Renal pelvis (tissue), 4 donors: ENCODE data around the gene ARFIP1. TPM values are rescaled to one million over a fixed set of nuclear protein-coding genes. Genes with fewer than 3 reads are reported as not detected.
A peak's percentile ranks its signal among the peaks of the same experiment; 100 is the strongest.

ENCODE experiments used
- DNase-seq: peaks from one replicate; pipeline ENCODE4 v3.0.0-alpha.2; 2013
- polyA plus RNA-seq, 3 donors: library from polyadenylated mRNA; unstranded; fragments of 120-200 nt; gene quantifications; one replicate each; pipeline ENCODE4 v1.2.1, GENCODE V29; 2013; ENCODE audit not compliant: insufficient read length in 3 of 3

The ARFIP1 gene
- polyA plus RNA-seq, 3 donors: 35.7 to 36.8 (median 35.8) TPM

- peak; percentile 29 for DNase-seq
These were observed 156.9 kb downstream of the ARFIP1 start for GRCh38 chr4:152936446-152937335.

- peak; percentile 28 for DNase-seq
These were observed 157.8 kb downstream of the ARFIP1 start for GRCh38 chr4:152937336-152938236.

- DNase-seq: no peak
These were observed 158.6 kb downstream of the ARFIP1 start for GRCh38 chr4:152938237-152938947.

- DNase-seq: no peak
These were observed 159.9 kb downstream of the ARFIP1 start for GRCh38 chr4:152939621-152940020.

- no peak for DNase-seq
These were observed 160.7 kb downstream of the ARFIP1 start for GRCh38 chr4:152940461-152940860.

DNA sequence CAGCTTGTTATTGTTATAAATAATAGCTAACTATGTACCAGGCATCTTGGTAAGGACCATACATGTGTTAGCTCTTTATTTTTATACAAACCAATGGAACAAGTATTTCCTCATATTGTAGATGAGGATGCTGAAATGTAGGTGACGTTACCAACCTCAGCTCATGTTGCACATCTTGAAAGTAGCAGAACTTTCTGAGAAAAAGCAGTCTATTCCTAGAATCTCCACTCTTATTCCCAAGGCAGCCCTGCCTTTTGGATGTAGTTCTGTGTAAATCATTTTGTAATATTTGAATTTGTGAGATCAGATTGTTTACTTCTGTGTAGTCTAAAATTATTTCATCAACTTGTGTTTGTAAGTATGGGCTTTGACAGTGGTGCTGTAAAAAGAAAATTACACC, 161.7 kb downstream of the ARFIP1 start:
- DNase-seq: no peak

DNA sequence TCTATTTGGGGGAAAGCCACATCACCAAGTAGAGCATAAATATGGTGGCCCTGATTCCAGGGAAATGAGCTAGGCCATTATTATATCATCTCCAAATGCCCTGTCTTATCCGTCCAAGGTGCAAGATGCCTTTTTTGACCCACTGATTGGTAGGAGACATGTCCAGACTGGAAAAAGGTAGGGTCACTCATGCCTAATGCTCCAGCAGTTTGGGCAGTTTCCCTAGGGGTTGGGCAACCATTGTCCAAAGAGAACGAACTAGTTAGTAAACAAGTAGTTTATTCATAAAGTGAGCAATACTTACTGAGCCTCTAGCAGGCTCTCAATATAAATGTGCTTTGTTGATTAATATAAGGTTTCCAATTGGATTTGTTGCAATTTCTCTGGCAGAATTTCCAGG, 162.6 kb downstream of the ARFIP1 start:
- DNase-seq: no peak

DNA sequence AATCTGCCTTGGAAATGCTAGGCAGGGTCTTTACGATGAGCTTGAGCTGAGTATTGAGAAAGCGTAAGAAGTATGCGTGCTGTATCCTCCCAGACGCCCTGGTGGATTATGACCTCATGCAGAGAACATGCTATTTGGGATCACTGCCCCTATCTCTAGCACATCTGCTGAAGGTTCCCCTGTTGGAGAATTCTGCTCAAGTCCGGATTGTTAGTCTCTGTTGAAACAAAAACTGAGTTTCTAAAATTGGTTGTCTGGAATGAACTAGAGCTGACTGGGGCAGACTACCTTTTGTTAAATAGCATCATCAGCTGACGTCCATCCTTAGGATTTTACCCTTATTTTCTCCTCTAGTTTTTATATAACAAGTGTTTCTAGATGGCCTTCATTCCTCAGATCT, 163.9 kb downstream of the ARFIP1 start:
- DNase-seq: no peak

- DNase-seq: no peak
These were observed 165.0 kb downstream of the ARFIP1 start for GRCh38 chr4:152944666-152945320.

DNA sequence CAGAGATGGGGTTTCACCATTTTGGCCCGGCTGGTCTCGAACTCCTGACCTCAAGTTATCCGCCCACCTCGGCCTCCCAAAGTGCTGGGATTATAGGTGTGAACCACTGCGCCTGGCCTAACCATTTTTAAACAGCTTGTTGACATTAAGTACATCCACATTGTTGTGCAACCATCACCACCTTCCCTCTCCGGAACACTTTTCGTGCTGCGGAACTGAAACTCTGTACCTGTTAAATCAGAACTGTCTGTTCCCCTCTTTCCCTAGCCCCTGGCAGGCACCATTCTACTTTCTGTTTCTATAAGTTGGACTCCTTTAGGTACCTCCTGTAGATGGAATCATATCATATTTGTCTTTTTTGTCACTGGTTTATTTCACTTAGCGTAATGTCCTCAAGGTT, 165.9 kb downstream of the ARFIP1 start:
- no peak for DNase-seq

- no peak for DNase-seq
These were observed 166.7 kb downstream of the ARFIP1 start for GRCh38 chr4:152946446-152946845.

- DNase-seq: no peak
These were observed 167.6 kb downstream of the ARFIP1 start for GRCh38 chr4:152947311-152947710.

GRCh38 chr4:152949930-152950329, 170.2 kb downstream of the ARFIP1 start:
- no peak for DNase-seq

DNA sequence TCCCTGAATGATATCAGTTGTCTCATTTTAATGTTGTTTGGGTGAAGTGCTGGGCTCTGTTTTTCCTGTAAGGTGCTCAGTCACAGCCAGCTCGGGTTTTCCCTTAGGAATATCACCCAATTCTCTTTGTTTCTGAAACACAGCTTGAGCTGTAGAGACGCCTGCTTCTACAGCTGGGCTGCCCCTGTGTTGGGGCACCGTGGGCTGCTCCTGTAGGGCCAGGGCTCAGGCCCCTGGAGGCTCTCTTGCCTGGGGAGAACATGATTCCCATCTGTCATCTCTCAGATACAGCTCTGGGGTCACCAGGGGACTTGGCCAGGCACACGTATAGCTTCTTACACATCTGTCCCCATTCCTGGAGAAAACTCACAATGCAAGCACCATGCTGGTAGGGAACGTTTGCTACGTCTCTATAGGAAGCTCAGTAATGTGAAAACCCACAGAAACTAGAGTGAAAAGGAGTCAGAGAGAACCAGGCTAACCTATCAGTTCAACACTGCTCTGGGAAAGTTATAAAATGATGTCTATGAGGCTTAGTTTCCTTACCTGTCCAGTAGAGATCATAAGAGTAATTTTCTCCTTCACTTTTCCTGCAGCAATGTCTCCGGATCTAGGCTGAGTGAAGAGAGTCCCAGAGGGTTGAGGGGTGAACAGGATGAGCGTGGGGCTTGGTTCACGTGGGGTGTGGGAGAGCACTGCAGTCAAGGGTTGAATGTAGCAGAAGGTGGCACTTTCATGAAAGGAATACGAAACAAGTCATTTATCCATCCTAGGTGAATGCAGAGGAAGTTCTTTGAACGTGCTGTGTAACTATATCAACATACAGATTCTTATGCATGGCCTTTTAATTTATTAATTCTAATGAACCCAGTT, 170.9 kb downstream of the ARFIP1 start:
- no peak for DNase-seq

GRCh38 chr4:152951348-152951747, 171.6 kb downstream of the ARFIP1 start:
- no peak for DNase-seq

GRCh38 chr4:152953514-152953913, 173.8 kb downstream of the ARFIP1 start:
- DNase-seq: no peak

- DNase-seq: no peak
These were observed 175.0 kb downstream of the ARFIP1 start for GRCh38 chr4:152954741-152955140.

DNA sequence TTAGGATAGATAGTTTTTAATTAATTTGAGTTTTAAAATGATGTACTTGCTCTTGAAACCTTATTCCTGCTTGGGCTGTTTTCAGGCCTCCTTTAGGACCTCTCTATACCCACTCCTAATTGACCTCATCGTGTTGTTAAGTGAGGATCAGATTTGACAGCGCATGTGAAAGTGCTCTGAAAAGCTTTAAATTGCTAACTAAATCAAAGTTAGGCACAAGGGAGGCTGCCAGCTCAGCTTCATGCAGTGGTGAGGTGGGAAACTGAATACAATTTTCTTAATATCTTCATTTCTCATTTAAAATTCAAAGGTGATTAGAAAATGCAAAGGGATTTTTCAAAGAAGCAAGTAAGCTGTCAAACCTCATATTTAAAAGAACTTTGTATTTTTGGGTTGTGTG, 176.4 kb downstream of the ARFIP1 start:
- DNase-seq: no peak

GRCh38 chr4:152956650-152957436, 177.1 kb downstream of the ARFIP1 start:
- DNase-seq: no peak
